ENCODE data around the gene ELOVL7. TPM values are rescaled to one million over a fixed set of nuclear protein-coding genes. Genes with fewer than 3 reads are reported as not detected.

The ELOVL7 gene
- total RNA-seq (2021; fragmentation: NEBNext Ultra II Directional; extraction: Animal tissue kit (Norgen Biotek cat#: 25700)) = under 1 TPM in 2 of 6 experiments, not detected in 4; 0.07 to 0.17 TPM
- long read RNA-seq = 0 reads

- DNase-seq = no peak
- Mint-ChIP-seq H3K27ac (no peak within 1 kb of the TSS), H3K27me3 (ENCODE audit: insufficient read depth) (peaks cover 32% of the 10 kb centered on the region), H3K36me3 (ENCODE audit: low read depth) (no peaks in the 10 kb centered on the region), H3K4me3 (peak within 1 kb of the TSS; percentile 86), H3K4me1 (ENCODE audit: low read depth) (peaks cover 14% of the 10 kb centered on the region), H3K9me3 (no peaks in the 10 kb centered on the region)
- TF ChIP-seq, protein P1, sequence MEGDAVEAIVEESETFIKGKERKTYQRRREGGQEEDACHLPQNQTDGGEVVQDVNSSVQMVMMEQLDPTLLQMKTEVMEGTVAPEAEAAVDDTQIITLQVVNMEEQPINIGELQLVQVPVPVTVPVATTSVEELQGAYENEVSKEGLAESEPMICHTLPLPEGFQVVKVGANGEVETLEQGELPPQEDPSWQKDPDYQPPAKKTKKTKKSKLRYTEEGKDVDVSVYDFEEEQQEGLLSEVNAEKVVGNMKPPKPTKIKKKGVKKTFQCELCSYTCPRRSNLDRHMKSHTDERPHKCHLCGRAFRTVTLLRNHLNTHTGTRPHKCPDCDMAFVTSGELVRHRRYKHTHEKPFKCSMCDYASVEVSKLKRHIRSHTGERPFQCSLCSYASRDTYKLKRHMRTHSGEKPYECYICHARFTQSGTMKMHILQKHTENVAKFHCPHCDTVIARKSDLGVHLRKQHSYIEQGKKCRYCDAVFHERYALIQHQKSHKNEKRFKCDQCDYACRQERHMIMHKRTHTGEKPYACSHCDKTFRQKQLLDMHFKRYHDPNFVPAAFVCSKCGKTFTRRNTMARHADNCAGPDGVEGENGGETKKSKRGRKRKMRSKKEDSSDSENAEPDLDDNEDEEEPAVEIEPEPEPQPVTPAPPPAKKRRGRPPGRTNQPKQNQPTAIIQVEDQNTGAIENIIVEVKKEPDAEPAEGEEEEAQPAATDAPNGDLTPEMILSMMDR (IDR thresholded peaks at IDR 0.05) = peak; percentile 46; the same call in 1 of the 2 replicates
Measured at GRCh38 chr5:60843936-60844905, at the start of gene ELOVL7. TSS of gene ELOVL7 (minus strand) at chr5:60844269. CDS start at chr5:60787397, 56,872 bp downstream.

GRCh38 chr5:60893521-60893920, 49.5 kb upstream of the ELOVL7 start:
- peaks cover 18% of the 10 kb centered on the region for H3K36me3 Mint-ChIP-seq (ENCODE audit: low read depth)
- H3K27ac Mint-ChIP-seq = no peak overlapping the region
- TF ChIP-seq, protein P1 (IDR thresholded peaks at IDR 0.05) = no peak
- H3K4me3 Mint-ChIP-seq = no peak overlapping the region
- H3K9me3 Mint-ChIP-seq = no peaks in the 10 kb centered on the region
- H3K4me1 Mint-ChIP-seq (ENCODE audit: low read depth) = no peaks in the 10 kb centered on the region
- H3K27me3 Mint-ChIP-seq (ENCODE audit: insufficient read depth) = no peaks in the 10 kb centered on the region; the same call in 1 of the 2 replicates
- no peak for DNase-seq

- no peak overlapping the region for H3K27ac Mint-ChIP-seq
- no peaks in the 10 kb centered on the region; the same call in 1 of the 2 replicates for H3K27me3 Mint-ChIP-seq (ENCODE audit: insufficient read depth)
- no peak overlapping the region for H3K4me3 Mint-ChIP-seq
- H3K9me3 Mint-ChIP-seq = no peaks in the 10 kb centered on the region
- TF ChIP-seq, protein P1 (IDR thresholded peaks at IDR 0.05) = no peak
- H3K36me3 Mint-ChIP-seq (ENCODE audit: low read depth) = peaks cover 18% of the 10 kb centered on the region
- DNase-seq = no peak
- H3K4me1 Mint-ChIP-seq (ENCODE audit: low read depth) = no peaks in the 10 kb centered on the region
Measured at GRCh38 chr5:60891667-60892066, 47.6 kb upstream of the ELOVL7 start.

- Mint-ChIP-seq H3K27ac (no peak overlapping the region), H3K27me3 (ENCODE audit: insufficient read depth) (no peaks in the 10 kb centered on the region; the same call in 1 of the 2 replicates), H3K4me1 (ENCODE audit: low read depth) (no peaks in the 10 kb centered on the region), H3K36me3 (ENCODE audit: low read depth) (peaks cover 14% of the 10 kb centered on the region), H3K4me3 (no peak overlapping the region), H3K9me3 (no peaks in the 10 kb centered on the region)
- TF ChIP-seq, protein P1 (IDR thresholded peaks at IDR 0.05) = no peak
- DNase-seq = no peak
Measured at GRCh38 chr5:60888359-60889061, 44.4 kb upstream of the ELOVL7 start.

DNA sequence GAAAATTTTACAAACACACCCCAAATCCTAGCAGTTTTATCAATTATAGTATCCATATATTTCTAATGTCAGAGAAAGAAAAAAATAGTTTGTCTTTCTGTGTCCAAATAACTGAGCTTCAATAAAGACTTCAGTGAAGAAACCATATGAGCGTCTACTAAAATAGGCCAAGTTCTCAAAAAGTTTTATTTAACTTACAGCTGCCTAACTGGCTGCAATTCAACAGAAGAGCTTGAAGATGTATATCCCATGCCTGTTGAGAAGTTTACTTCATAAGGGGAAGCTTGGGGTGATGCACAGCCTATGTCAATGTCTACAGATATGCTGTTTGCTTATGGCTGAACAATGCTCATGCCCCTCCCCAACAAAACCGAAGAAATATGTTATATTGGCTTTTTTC, 43.7 kb upstream of the ELOVL7 start:
- H3K4me1 Mint-ChIP-seq (ENCODE audit: low read depth) = no peaks in the 10 kb centered on the region
- H3K36me3 Mint-ChIP-seq (ENCODE audit: low read depth) = peaks cover 7% of the 10 kb centered on the region
- no peak for DNase-seq
- H3K27me3 Mint-ChIP-seq (ENCODE audit: insufficient read depth) = no peaks in the 10 kb centered on the region; the same call in 1 of the 2 replicates
- no peaks in the 10 kb centered on the region for H3K9me3 Mint-ChIP-seq
- H3K27ac Mint-ChIP-seq = no peak overlapping the region
- H3K4me3 Mint-ChIP-seq = no peak overlapping the region
- TF ChIP-seq, protein P1 (IDR thresholded peaks at IDR 0.05) = no peak
